HG02970 (cell line): Measurements from ENCODE around the gene KPTN.
"Not testable (repeated sequence)": the region's sequence is repeated elsewhere in the genome, so short reads cannot be mapped to it uniquely, and the experiment has no call there.

Source experiments
- ATAC-seq: cut with Tn5 transposase; IDR thresholded peaks from one replicate; pipeline ENCODE4 v1.9.1; 2021; ENCODE audit warnings: mild to moderate bottlenecking, moderate library complexity, moderate number of reproducible peaks; ENCODE audit not compliant: unreplicated experiment, low FRiP score

Gene KPTN

DNA sequence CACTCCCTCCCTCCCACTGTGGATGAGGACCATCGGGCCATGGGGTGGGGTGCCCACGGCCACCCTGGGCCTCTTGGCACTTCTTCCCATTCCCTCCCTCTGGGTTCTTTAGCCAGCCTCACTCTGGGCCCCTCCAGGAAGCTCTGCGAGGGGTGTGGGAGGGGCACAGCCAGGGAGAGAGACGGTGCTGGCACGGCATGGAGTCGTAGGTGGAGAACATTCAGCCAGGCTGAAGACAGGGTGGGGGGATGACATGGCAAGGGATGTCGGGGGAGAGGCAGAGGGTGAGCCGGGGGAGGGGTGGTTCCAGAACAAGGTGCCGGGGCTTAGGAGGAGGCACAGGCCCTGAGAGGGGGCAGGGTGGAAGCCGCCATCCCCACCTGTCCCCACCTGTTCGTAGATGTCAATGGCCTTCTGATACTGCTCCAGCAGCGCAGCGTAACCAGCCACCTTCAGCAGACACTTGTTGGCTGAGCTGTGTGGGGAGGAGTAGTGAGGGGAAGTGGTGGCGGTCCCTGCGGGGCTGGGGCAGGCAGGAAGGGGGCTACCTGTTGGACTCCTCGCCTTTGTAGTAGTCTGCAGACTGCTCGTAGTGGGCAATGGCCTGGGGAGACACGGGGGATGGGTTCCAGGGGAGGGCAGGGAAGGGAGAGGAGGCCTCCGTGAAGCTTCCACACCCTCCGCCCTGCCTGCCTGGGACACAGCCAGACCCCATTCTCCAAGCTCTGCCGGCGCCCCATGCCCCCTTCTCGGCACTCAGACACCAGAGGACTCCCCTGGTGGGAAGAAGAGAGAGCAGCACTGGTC lies 8.8 kb upstream of the KPTN start:
- ATAC-seq = no peak

DNA sequence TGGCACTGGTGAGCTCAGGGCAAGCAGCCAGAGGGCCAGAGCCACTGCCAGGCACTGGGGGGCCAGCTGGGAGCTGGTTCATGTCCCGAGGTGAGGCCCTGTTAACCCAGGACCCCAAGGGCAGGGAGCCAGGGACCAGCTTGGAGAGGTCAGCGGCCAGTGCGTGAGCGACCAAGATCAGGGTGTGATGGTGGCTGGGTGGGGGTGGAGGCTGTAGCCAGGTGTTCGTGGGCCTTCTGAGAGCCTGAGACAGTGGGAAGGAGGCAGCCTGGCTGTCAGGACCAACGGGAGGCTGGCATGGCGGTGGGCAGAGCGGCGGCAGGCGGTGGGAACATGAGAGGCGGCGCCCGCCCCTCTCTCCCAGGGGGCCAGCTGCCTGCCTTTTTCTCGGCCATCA lies 8.1 kb upstream of the KPTN start:
- no peak for ATAC-seq

DNA sequence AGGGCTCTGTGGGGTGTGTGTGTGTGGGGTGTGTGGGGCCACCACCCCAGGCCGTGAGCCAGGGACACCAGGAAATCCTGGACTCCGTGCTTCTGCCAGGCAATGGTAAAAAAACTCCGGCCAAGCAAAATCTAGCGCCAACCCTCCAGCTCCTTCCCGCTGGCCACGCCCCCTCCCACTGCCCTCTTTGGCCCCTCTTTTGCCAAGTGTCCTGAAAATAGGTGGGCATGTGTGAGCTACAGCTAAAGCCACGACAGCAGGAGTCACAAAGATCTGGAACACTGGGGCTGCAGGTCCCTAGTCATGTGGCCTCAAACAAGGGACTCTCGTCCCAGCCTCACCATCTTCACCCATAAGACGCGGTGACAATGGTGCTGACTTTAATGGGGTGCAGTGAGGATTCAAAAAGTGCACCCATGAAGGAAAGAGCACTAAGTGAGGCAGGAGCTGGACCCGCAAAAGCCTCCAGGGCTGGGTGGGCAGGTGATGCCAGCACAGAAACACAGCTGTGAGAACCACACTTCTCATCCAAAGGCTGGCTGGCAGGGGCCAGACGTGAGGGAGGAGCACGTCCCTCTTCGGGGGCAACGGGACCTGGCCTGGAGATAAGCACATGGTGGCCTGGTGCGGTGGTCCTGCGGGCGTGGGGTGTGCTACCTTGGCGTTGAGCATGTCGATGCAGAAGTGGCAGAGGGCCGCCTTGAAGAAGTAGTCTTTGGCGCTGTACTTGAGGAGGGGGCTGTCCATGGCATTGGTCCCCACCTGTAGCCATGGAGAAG lies 7.5 kb upstream of the KPTN start:
- ATAC-seq = no peak

DNA sequence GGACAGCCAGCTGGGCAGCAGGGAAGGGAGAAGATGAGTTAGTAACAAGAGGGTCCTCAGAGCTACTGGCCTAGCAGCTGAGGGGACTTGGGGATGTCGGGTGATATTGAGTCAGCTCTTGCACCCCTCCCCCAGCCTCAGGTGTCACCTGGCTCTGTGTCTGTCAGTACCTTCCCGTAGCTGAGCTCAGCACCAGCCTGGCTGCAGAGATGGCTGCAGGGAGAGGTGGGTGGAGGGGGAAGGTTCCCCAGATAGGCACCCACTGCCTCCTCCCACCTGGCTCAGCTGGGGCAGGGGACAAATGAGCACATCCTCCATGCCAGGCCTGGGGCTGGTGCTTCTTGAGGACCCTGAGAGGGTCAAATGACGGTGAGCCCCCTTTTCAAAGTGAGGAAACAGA lies 6.8 kb upstream of the KPTN start:
- ATAC-seq = no peak

DNA sequence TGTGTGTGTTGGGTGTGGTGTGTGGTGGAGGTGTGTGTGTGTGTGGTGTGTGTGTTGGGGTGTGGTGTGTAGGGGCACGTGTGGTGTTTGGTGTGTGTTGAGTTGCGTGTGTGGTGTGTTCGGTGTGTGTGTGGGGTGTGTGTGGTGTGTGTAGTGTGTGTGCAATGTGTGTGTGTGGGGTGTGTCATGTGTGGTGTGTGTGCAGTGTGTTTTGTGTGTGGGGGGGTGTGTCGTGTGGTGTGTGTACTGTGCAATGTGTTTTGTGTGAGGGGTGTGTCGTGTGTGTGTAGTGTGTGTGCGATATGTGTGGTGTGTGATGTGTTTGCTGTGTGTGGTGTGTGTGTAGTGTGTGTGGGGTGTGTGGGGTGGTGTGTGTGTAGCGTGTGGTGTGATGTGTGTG lies 6.0 kb upstream of the KPTN start:
- no peak for ATAC-seq

DNA sequence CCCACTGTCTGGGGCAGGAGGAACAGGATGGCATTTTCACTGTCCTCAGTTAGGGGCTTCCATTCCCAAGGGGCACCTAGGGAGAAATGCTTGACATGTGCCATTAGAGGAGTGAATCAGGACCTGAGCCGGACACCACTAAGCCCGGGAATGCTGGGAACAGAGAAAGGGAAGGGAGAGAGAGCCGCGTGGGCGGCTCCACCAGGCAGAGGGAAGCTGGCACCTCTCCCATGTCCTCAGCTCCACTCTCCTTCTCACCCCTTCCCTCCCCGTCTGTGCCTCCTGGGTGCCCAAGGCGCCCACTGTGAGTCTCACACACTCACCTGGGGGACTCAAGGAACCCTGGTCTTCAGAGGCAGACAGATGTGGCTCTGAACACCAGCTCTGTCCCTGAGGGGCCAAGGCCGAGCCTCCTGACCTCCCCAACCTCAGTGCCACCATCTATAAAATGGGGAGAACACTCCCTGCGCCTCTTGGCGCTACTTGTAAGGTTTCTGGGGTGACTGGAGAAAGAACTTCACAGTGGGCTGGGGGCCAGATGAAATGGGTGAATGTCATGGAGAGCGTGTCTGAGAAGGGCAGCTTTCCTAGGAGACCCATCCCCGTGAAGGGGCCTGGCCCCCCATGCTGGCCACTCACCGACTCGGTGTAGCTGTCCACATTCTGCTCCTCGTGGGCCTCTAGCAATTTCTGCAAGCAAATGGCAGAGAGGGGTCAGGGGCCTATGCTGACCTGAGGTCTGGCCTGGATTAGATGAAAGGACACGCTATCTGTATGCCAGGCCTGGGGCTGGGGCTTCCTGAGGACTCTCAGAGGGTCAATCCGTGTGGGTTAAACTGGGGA lies 5.3 kb upstream of the KPTN start:
- no peak for ATAC-seq

DNA sequence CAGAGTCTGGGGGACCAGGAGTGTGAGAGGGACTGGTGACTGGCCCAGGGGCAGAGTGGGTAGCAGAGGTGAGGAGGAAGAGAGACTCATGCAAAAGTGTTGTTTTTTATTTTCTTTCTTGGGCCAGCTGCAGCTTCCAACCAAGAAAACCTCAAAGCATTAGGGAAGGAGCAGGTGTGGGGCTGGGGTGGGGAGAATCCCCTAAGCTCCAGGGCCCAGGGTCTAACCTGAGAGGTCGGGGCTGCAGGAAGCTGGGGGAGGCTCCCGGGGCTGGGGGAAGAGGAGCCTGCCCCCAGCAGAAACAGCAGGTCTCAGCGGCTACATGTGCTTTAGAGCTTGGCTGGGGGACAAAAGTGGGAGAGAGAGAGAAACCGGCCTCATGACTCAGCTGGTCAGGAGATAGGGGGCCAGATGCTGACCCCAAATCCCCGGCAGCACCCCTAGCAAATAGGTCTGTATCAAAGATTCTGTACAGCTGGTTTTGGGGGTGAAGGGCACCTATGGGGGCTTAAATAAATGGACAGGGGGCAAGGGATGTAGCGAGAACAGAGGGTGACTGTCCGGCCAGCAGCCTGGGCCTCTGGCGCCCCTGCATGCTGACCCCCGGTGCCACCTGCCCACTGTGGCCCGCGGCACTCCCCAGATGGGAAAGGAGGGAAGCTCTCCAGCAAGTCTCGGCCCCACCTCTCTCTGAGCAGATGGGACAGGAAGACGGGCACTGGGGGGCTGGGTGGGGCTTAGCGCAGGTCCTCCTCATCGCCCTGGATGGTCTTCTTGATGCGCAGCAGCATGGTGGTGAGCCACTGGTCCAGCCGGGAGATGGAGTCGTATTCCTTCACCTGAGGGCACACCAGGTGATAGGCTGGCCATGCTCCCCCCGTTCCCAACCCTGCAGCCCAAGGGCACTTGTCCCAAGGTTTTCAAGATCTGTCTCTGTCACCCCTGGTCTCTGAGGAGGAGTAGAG lies 3.8 kb upstream of the KPTN start:
- no peak for ATAC-seq

DNA sequence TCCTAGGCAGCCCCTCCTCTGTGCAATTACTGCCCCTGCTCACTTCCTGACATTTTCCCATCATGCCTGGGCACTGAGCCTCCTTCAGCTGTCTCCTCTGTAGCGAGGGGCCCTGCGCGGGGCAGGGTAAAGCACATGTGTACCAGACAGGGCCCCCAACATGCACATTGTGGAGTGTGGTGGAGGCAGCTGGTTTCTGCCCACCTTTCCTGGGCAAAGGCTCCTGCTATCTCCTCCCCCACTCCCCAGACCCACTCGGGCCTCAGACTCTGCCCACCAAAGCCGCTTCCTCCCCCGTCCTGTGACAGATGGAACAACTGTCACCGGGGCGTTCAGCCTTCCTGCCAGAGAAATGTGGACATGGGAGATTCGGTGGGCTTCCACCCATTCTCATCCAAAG lies 2.9 kb upstream of the KPTN start:
- no peak for ATAC-seq

DNA sequence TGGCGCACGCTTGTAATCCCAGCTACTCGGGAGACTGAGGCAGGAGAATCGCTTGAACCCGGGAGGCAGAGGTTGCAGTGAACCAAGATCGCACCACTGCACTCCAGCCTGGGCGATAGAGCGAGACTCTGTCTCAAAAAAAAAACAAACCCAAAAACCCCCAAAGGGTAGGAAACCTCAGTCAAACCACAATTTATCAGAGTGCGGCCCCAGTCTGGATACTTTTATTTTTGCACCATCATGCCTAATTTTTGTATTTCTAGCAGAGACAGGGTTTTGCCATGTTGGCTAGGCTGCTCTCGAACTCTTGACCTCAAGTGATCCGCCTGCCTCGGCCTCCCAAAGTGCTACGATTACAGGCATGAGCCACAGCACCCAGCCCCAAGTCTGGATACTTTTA lies 2.2 kb upstream of the KPTN start:
- not testable (repeated sequence) for ATAC-seq

DNA sequence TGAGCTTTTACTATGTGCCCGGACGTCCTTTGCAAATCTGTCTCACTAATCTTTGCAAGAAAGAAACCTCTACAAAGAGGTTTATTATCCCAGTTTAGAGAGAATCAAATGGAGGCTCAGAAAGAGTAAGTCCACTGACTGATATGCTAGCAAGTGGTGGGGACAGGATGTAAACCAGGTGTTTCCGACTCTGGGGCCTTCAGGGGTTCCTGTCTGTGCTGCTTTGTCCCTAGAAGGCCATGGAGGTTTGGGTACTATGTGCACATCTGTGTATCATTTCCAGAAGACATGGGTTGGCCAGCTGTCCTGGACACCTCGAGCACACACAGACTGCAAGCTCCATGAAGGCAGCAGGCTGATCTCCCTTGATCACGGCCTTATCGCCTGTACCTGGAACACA lies 1.2 kb upstream of the KPTN start:
- no peak for ATAC-seq

DNA sequence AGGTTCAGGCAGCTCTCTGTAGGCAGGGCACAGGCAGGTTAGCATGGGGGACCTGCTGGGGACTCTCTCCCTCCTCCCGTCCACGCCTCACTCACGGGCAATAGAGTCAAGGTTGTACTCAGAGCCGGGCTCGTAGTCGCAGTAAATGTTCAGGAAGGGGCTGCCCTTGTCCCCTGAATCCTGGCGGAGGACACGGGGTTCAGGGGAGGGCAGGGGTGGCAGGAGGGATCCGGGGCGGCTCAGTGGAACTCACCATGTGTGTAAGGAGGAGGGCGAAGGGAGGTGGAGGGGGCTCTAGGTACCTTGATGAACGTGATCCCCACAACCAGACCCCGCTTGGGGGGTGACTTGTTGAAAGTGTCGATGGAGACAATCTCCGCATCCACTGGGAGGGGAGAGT lies 819 bp downstream of the KPTN start:
- no peak for ATAC-seq

DNA sequence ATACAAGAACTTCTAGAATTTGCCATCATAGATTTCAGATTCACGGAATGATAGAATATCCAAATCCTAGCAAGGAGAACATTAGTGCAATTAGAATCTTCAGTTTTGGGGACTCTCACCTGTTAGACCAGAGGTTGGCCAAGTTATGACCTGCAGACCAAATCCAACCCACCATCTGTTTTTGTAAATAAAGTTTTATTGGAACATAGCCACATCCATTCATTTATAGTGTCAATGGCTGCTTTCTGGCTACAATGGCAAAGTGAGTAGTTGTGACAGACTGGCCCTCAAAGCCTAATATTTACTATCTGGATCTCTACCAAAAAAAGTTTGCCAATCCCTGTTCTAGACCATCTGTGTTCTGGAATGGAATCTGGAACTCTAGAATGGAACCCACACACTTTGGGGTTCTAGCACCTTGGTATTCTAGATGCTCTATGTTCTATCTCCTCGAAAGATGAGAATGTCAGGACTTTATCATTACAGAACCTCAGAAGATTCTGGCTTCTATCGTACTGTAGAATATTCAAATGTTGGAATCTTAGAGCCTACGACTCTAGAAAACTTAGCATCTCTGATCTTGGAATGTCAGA lies 2.5 kb downstream of the KPTN start:
- no peak for ATAC-seq

DNA sequence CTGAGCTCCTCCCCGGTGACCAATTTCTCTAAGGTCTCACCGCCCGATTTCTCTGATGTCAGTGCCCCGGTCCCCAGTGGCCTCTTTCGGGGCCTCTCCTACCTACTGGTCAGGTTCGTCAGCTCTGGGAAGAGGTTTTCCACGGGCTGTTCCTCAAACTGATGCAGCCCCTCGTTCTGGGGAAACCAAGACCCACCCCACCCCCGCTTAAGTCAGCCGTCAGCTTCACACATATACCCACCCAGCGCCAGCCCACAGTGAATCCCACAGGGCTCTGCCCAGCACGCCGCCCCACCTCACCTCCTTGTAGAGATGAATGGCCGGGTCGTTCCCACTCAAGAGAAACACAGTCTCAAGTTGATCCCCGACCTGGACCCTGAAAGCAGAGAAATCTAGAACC lies 3.4 kb downstream of the KPTN start:
- no peak for ATAC-seq

DNA sequence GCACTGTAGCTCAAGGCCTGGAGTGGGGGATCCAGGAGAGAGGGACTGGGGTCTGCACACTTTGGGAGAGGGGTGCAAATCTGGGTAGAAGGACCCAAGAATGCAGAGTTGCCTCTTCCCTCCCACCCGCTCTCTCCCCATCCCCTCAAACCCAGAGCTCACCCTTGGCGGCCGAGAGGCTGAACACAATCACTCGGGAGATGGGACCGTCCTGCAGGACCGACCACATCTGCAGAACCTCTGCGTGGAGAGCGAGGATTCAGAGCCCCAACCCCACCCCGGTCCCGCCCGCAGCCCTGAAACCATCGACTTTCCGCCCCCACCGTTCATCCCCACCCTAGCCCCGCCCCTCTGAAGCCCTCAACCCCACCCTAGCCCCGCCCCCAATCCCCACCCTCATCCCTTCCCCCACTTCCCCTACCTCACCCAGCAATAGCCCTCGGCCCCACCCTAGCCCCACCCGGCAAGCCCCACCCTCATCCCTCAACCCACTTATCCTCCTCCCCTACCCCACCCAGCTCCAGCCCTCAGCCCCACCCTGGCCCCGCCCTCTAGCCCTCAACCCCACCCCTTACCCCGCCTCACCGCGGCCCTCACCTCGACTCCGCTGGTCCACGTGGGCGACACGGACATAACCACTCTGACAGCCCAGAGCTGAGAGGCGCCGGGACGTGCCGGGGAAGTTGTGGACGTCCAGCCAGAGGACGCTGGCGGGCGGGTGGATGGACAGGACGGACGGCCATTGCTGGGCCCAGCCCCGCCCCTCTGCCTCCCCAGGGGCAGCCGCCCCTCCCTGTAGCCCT lies 4.1 kb downstream of the KPTN start:
- ATAC-seq = no peak

DNA sequence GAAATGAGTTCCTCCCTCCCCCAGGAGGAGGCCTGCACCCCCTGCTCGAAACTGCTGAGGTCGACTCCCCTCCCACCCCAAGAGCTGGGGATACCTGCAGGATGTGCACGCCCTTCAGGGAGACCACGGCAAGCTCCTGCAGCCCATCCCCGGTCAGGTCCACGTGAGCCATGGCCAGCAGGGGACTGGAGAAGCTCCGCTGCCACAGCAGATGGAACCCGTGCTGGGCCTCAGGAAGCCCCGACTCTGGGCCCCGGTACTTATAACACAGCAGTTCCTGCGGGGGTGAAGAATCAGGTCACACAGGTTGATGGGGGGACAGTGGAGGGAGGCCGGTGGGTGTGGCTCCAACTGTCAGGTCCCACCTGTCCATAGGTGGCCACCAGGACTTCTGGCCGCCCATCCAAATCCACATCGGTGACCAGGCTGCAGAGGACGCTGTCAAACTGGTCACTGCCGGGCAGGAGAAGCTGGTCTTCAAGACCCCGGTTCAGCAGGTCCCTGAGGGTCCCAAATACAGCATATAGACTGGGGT lies 7.5 kb downstream of the KPTN start:
- no peak for ATAC-seq

DNA sequence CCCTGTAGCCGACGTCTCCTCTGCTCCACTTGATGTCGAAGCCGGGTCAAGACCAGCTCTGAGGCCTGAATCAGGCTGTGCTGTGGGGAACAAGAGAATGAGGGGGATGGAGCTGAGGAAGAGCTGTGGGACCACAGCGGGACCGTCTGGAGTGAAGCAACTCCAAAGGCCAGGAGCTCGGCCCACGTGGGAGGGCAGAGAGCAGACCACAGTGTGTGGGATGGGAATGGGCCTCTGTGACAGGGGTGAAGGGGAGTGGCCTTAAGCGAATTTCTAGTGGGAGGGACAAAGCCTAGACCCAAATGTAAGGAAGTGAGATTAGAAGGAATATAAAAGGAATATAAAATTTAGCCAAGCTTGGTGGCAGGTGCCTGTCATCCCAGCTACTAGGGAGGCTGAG lies 8.6 kb downstream of the KPTN start:
- ATAC-seq = no peak

DNA sequence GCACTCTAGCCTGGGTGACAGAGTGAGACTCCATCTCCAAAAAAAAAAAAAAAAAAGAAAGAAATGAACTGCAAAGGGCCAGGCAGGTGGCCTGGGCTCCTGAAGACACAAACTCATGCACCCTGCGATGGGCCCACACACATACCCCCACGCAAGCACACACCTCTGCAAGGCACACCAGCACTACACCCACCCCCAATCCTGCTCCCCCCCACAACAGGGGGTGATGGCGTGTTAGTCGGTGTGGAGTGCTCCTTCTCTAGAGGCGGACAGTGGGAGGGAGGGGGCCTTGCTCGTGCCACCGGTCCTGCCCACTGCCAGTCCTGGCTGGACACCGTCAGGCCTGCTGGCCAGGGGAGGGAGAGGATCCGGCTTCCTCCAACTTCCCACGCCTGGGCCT lies 10.7 kb downstream of the KPTN start:
- ATAC-seq = no peak

DNA sequence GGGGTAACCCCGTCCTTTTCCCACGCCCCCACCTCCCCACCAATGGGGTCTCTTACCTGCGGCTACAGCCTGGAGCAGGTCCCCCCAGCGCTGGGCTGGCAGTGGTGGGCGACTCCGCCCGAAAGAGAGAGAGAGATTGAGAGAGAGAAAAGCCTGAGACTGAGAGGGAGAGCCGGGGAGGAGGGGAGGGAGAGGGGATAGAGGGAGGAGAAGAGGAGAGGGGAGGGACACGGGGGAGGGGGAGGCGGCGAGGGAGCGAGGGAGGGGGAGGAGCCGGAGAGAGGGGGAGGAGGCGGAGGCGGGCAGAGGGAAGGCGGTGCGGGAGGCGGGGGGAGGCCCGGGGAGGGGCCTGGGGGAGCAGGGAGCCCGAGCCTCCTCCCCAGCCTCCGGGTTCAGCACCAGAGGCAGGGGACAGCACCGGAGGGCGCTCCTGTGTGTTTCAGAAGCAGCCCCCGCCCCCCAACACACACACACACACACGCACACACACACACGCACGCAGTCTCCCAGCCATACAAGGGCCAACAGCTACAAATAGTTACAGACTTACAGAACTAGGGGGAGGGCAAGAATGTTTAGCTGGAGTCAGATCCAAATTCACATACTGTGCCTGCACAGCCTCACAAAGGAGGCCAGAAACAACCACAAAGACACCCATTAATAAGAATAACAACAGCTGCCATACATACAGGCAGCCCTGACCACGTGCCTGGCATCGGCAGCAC lies 12.1 kb downstream of the KPTN start, which contains the start of gene SLC8A2:
SLC8A2 (minus strand) TSS at position 161 of the 725 bp plus-strand sequence. CDS start 5,490 bp downstream, outside the sequence.
- ATAC-seq = no peak
